ENCODE measurements around the gene PREP. TPM values are rescaled to one million over a fixed set of nuclear protein-coding genes. Genes with fewer than 3 reads are reported as not detected.

PREP gene
- total and polyA plus RNA-seq, 2 of the 8 experiments (the other 6 are each of a cell fraction or from before 2014, with no cell fraction given): 26.8 to 70.0 TPM

DNA sequence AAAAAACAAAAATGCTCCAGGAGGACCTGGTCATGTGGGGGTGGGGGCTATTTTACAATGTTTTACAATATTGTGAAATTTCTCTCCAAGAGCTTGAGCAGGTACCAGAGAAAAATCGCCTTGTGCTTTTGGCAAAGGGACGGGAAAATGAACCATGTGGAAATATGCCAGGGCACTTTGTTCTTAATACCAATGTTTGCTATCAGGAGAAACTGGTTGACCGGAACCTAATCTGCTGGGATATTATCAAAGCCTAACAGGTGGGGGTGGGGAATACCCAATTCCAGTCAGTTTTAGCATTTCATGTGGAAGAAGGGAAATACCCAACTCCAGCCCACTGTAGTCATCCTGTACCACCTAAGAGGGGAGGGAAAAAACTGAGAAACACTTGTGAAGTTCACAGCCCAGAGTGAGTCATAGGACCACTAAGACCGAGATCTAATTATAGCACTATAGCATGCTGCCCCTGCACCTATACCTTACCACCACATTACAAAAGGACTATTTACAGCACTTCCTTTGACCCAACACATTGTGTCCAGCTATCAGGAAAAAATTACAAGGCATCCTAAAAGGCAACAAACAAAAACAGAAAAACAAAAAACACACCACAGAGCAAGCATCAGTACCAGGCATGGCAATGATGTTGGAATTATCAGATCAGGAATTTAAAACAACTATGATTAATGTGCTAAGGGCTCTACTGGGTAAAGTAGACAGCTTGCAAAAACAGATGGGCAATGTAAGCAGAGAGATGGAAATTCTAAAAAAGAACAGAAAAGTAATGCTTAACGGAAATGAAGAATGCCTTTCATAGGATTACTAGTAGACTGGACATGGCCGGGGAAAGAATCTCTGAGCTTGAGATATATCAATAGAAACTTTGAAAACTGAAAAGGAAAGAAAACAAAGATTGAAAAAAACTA lies 138.9 kb downstream of the PREP start:
- no peak overlapping the region for H4K5ac ChIP-seq (ENCODE audit: insufficient read length, low read depth, low read length)
- no peak overlapping the region for H3K4me2 ChIP-seq (ENCODE audit: insufficient read depth in 1 of 2, low read depth in 2 of 2, low read length in 2 of 2)
- H2BK12ac ChIP-seq (ENCODE audit: low read depth, low read length): no peak overlapping the region
- no peak overlapping the region for H2BK120ac ChIP-seq (replicated peaks; ENCODE audit: low read depth, low read length)
- H3K18ac ChIP-seq (ENCODE audit: extremely low read depth, low read length): no peak overlapping the region
- H3K79me1 ChIP-seq (ENCODE audit: low read depth, low read length): no peaks in the 10 kb centered on the region
- DNase-seq (ENCODE audit: low read depth in 1 of 2, low spot score in 2 of 2): no peak
- H3K23ac ChIP-seq (ENCODE audit: insufficient read length): no peak overlapping the region
- H3K36me3 ChIP-seq (ENCODE audit: control insufficient read depth in 2 of 4, insufficient read depth in 4 of 4, low read length in 3 of 4): no peaks in the 10 kb centered on the region
- H3K4me3 ChIP-seq (ENCODE audit: extremely low read depth in 1 of 4, insufficient read depth in 2 of 4, low read depth in 3 of 4, low read length in 4 of 4): no peak overlapping the region
- no peaks in the 10 kb centered on the region for H4K20me1 ChIP-seq (replicated peaks in 1 of 2; ENCODE audit: control insufficient read depth in 1 of 2, insufficient read depth in 2 of 2, low read length in 2 of 2)
- WGBS, 2 experiments (ENCODE audit: extremely low coverage in 1 of 2, insufficient coverage in 1 of 2, insufficient read length in 1 of 2, insufficient replicate concordance in 2 of 2, low coverage in 1 of 2, low lambda C conversion rate in 2 of 2, missing lambda C conversion rate in 1 of 2): 93% methylated on average over 6 of the region's 6 CpGs; no CpG with 5 or more reads in 1 of the 2 experiments
- ChIA-PET POLR2A (ENCODE audit: partially characterized antibody) (no interaction called here), CTCF (ENCODE audit: partially characterized antibody) (interaction anchor here (1.1 to 2.5 kb wide), 2 partner anchors 9 to 176 kb away, joined by 3 to 10 read pairs; no protein-coding TSS in a partner anchor)
- H4K91ac ChIP-seq (replicated peaks; ENCODE audit: insufficient read length, low read length): no peak overlapping the region
- peaks cover 0 to 1% (median 0%) of the 10 kb centered on the region in 4 experiments; a peak in 1 of 7 replicates for H3K27me3 ChIP-seq (replicated peaks in 1 of 4; ENCODE audit: control insufficient read depth in 3 of 4, extremely low read depth in 1 of 4, insufficient read depth in 3 of 4, low read length in 3 of 4)
- H2BK5ac ChIP-seq (ENCODE audit: low read depth, low read length): no peak overlapping the region
- H3K23me2 ChIP-seq (ENCODE audit: low read depth, low read length): no peaks in the 10 kb centered on the region
- H3K4me1 ChIP-seq (replicated peaks in 1 of 4; ENCODE audit: control insufficient read depth in 3 of 4, insufficient read depth in 4 of 4, low read length in 3 of 4): peaks cover 0 to 15% (median 6%) of the 10 kb centered on the region in 4 experiments; a peak in 2 of 7 replicates
- no peak overlapping the region for H3K9ac ChIP-seq (replicated peaks in 1 of 4; ENCODE audit: extremely low read depth in 1 of 4, low read depth in 3 of 4, low read length in 3 of 4)
- H4K8ac ChIP-seq (ENCODE audit: extremely low read depth, insufficient read depth, low read length): no peak overlapping the region
- H3K79me2 ChIP-seq (ENCODE audit: control insufficient read depth in 1 of 2, insufficient read depth in 2 of 2, low read length in 2 of 2): no peaks in the 10 kb centered on the region
- no peak overlapping the region for H2BK15ac ChIP-seq (ENCODE audit: low read length)
- no peaks in the 10 kb centered on the region for H3K9me3 ChIP-seq (ENCODE audit: insufficient read depth in 2 of 2, low read depth in 1 of 2, low read length in 1 of 2)
- H3K4ac ChIP-seq (replicated peaks; ENCODE audit: insufficient read length, low read depth, low read length): no peak overlapping the region
- H3K14ac ChIP-seq (ENCODE audit: insufficient read length): no peak overlapping the region
- H3K27ac ChIP-seq (ENCODE audit: low read depth, low read length): no peak overlapping the region
- no peak for FAIRE-seq
- no peak overlapping the region for H3K56ac ChIP-seq (replicated peaks; ENCODE audit: insufficient read length, low read depth, low read length)
- H2BK20ac ChIP-seq (ENCODE audit: low read length): no peak overlapping the region
- no peak overlapping the region for H2AFZ ChIP-seq (ENCODE audit: low read length)
- H2AK5ac ChIP-seq (ENCODE audit: low read depth, low read length): no peak overlapping the region
- TF ChIP-seq KDM5A (IDR thresholded peaks at IDR 0.05; ENCODE audit: low read length) (no peak), YY1 (IDR thresholded peaks at IDR 0.05; ENCODE audit: low read depth, low read length) (no peak), CHD1 (IDR thresholded peaks at IDR 0.05; ENCODE audit: low read depth, low read length) (no peak), SUZ12 (IDR thresholded peaks at IDR 0.05; ENCODE audit: low read length) (no peak), JUN (IDR thresholded peaks at IDR 0.05; ENCODE audit: low read depth, low read length) (no peak), CTCF (IDR thresholded peaks at IDR 0.05; ENCODE audit: control extremely low read depth in 1 of 3, insufficient read depth in 1 of 3, low read depth in 1 of 3, low read length in 3 of 3) (no peak), RAD21 (IDR thresholded peaks at IDR 0.05 in 1 of 2, conservative IDR thresholded peaks at IDR 0.05 in 1 of 2; ENCODE audit: low read depth in 2 of 2, low read length in 2 of 2) (no peak)
- TF ChIP-seq, protein P1, sequence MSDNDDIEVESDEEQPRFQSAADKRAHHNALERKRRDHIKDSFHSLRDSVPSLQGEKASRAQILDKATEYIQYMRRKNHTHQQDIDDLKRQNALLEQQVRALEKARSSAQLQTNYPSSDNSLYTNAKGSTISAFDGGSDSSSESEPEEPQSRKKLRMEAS (IDR thresholded peaks at IDR 0.05): no peak

All from H1 (cell line).